HEK293T (cell line): ENCODE data around the gene ACOX1.

Source experiments
- ARNT ChIP-seq: fragments of 450-650 bp; IDR thresholded peaks from 2 replicates; pipeline ENCODE4 v1.6.1; 2017; ENCODE audit warnings: mild to moderate bottlenecking
- ELF4 ChIP-seq: fragments of 450-650 bp; IDR thresholded peaks from 2 replicates; pipeline ENCODE4 v1.6.1; 2017; ENCODE audit warnings: antibody characterized with exemption
- NFRKB ChIP-seq: fragments of 450-650 bp; IDR thresholded peaks from 2 replicates; pipeline ENCODE4 v1.6.1; 2016; ENCODE audit warnings: mild to moderate bottlenecking, moderate library complexity
- SP1 ChIP-seq: fragments of 450-650 bp; IDR thresholded peaks from 2 replicates; pipeline ENCODE4 v1.6.1; 2017
- SUZ12 ChIP-seq: fragments of 450-650 bp; IDR thresholded peaks from 2 replicates; pipeline ENCODE4 v1.6.1; 2016; ENCODE audit warnings: mild to moderate bottlenecking

DNA sequence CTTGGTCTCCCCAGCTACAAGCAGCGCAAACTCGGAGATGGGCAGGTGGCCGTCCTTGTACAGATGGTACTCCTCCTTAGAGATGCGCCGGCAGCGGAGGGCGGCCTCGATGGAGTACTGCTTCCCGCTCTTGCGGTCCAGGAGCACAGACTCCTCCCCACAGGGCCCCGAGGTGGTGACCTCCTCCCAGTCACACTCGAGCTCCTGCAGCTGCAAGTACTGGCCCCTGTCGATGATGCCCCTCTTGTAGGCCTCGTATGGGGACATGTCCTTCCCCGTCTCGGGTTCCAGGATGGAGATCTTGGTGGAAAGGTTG lies 28.8 kb upstream of the ACOX1 start:
- TF ChIP-seq SP1 (no peak), NFRKB (no peak), ELF4 (no peak), SUZ12 (no peak), ARNT (no peak)
